HEK293 (cell line): ENCODE results near the gene ZNF334.

Experiments
- CTCF ChIP-seq: fragments of 450-650 bp; formaldehyde crosslinking; IDR thresholded peaks from 2 replicates; pipeline ENCODE4 v1.5.1; 2016; ENCODE audit warnings: missing biosample characterization, missing genetic modification characterization
- GLIS1 ChIP-seq: fragments of 450-650 bp; formaldehyde crosslinking; IDR thresholded peaks from 2 replicates; pipeline ENCODE4 v1.5.1; 2016; ENCODE audit warnings: missing biosample characterization, missing genetic modification characterization
- PRDM10 ChIP-seq: fragments of 450-650 bp; formaldehyde crosslinking; IDR thresholded peaks from 2 replicates; pipeline ENCODE4 v1.5.1; 2016; ENCODE audit warnings: missing biosample characterization, missing genetic modification characterization
- REST ChIP-seq: fragments of 450-650 bp; formaldehyde crosslinking; IDR thresholded peaks from 2 replicates; pipeline ENCODE4 v1.5.1; 2016; ENCODE audit warnings: missing biosample characterization, missing genetic modification characterization
- TCF7L2 ChIP-seq: IDR thresholded peaks from 2 replicates; pipeline ENCODE4 v1.6.1; 2011; ENCODE audit warnings: low read depth, mild to moderate bottlenecking, inconsistent platforms, low read length, moderate library complexity, borderline replicate concordance
- ZBTB7A ChIP-seq: fragments of 450-650 bp; formaldehyde crosslinking; IDR thresholded peaks from 2 replicates; pipeline ENCODE4 v1.5.1; 2016; ENCODE audit warnings: low read depth, missing biosample characterization, missing genetic modification characterization
- ZEB2 ChIP-seq: fragments of 450-650 bp; formaldehyde crosslinking; IDR thresholded peaks from 2 replicates; pipeline ENCODE4 v1.5.1; 2016; ENCODE audit warnings: missing biosample characterization, missing genetic modification characterization
- ZNF114 ChIP-seq: fragments of 450-650 bp; formaldehyde crosslinking; IDR thresholded peaks from 2 replicates; pipeline ENCODE4 v1.5.0; 2017; ENCODE audit warnings: missing biosample characterization, missing genetic modification characterization
- ZNF16 ChIP-seq: fragments of 450-650 bp; formaldehyde crosslinking; IDR thresholded peaks from 2 replicates; pipeline ENCODE4 v1.5.1; 2016; ENCODE audit warnings: low read depth, missing biosample characterization, missing genetic modification characterization
- ZNF292 ChIP-seq: fragments of 450-650 bp; formaldehyde crosslinking; IDR thresholded peaks from 2 replicates; pipeline ENCODE4 v1.5.1; 2016; ENCODE audit warnings: low read depth, missing biosample characterization, missing genetic modification characterization, borderline replicate concordance
- ZNF48 ChIP-seq: fragments of 450-650 bp; formaldehyde crosslinking; IDR thresholded peaks from 2 replicates; pipeline ENCODE4 v1.5.1; 2016; ENCODE audit warnings: missing biosample characterization, missing genetic modification characterization
- TF ChIP-seq, protein P1 (sequence below): fragments of 450-650 bp; formaldehyde crosslinking; IDR thresholded peaks from 2 replicates; pipeline ENCODE4 v1.5.1; 2016; ENCODE audit warnings: missing biosample characterization, missing genetic modification characterization
- TF ChIP-seq, protein P2 (sequence below): IDR thresholded peaks from 2 replicates; pipeline ENCODE4 v1.6.1; 2011; ENCODE audit warnings: mild to moderate bottlenecking, low read depth, low read length, borderline replicate concordance

DNA sequence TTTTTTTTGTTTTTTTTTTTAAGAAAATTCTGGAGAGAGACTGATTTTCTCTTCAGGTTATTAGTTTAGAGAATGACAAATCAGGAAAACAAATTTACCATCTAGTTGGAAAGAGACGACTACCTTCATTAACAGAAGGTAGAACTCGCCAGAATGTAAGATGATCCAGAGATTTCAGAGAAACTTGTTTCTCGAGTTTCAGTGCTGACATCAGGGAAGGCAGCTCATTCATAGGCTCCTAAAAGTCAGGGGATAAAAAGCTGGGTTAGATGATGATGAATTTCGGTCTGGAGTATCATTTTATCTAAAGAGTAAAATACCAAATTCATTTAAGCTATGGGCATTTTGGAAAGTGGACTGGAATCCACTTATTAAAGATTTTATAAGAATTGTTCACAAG, 27.9 kb downstream of the ZNF334 start:
- TF ChIP-seq ZNF16 (tag by site-specific recombination), result no peak
- TF ChIP-seq, protein P1, sequence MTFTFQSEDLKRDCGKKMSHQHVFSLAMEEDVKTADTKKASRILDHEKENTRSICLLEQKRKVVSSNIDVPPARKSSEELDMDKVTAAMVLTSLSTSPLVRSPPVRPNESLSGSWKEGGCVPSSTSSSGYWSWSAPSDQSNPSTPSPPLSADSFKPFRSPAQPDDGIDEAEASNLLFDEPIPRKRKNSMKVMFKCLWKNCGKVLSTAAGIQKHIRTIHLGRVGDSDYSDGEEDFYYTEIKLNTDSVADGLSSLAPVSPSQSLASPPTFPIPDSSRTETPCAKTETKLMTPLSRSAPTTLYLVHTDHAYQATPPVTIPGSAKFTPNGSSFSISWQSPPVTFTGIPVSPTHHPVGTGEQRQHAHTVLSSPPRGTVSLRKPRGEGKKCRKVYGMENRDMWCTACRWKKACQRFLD (tag by site-specific recombination), result no peak
- no peak for TF ChIP-seq ZNF292 (tag by site-specific recombination)
- TF ChIP-seq CTCF (tag by site-specific recombination), result no peak
- no peak for TF ChIP-seq TCF7L2
- TF ChIP-seq ZEB2 (tag by site-specific recombination), result no peak
- TF ChIP-seq ZNF48 (tag by site-specific recombination), result no peak
- no peak for TF ChIP-seq PRDM10
- TF ChIP-seq, protein P2, sequence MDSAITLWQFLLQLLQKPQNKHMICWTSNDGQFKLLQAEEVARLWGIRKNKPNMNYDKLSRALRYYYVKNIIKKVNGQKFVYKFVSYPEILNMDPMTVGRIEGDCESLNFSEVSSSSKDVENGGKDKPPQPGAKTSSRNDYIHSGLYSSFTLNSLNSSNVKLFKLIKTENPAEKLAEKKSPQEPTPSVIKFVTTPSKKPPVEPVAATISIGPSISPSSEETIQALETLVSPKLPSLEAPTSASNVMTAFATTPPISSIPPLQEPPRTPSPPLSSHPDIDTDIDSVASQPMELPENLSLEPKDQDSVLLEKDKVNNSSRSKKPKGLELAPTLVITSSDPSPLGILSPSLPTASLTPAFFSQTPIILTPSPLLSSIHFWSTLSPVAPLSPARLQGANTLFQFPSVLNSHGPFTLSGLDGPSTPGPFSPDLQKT, result no peak
- no peak for TF ChIP-seq ZNF114 (tag by site-specific recombination)
- TF ChIP-seq ZBTB7A (tag by site-specific recombination), result no peak
- no peak for TF ChIP-seq GLIS1 (tag by site-specific recombination)
- no peak for TF ChIP-seq REST
